KBM-7 (cell line): ENCODE results near the gene PDE5A.
A peak's percentile ranks its signal among the peaks of the same experiment; 100 is the strongest.
"Not testable (repeated sequence)": the region's sequence is repeated elsewhere in the genome, so short reads cannot be mapped to it uniquely, and the experiment has no call there.

Source experiments
- DNase-seq: peaks from one replicate; pipeline ENCODE4 v3.0.0-alpha.2; 2015
- in situ Hi-C: fragments of 300-500 bp; cut with MboI; formaldehyde crosslinking; loops from 2 replicates; pipeline ENCODE4 v1.14.3; 2020; ENCODE audit warnings: low sequenced_read_pairs, low pct_unique_long_range_greater_than_20kb, mixed read lengths

The PDE5A gene

GRCh38 chr4:119648398-119648797 is 19.8 kb upstream of the PDE5A start:
- DNase-seq: no peak
- in situ Hi-C loops: no loop called here

- DNase-seq: no peak
- in situ Hi-C loops: no loop called here
These were observed 19.0 kb upstream of the PDE5A start for GRCh38 chr4:119647558-119647957.

GRCh38 chr4:119646347-119647071 is 17.9 kb upstream of the PDE5A start:
- no peak for DNase-seq
- in situ Hi-C loops: no loop called here

GRCh38 chr4:119643306-119644042 is 14.9 kb upstream of the PDE5A start:
- DNase-seq: no peak
- in situ Hi-C loops: no loop called here

- DNase-seq: no peak
- in situ Hi-C loops: no loop called here
These were observed 13.2 kb upstream of the PDE5A start for GRCh38 chr4:119641765-119642164.

- DNase-seq: no peak
- in situ Hi-C loops: no loop called here
These were observed 9.8 kb upstream of the PDE5A start for GRCh38 chr4:119638359-119638758.

- DNase-seq, in situ Hi-C loops: not testable (repeated sequence)
These were observed 8.2 kb upstream of the PDE5A start for GRCh38 chr4:119636851-119637250.

GRCh38 chr4:119632216-119632615 is 3.6 kb upstream of the PDE5A start:
- in situ Hi-C loops: no loop called here
- DNase-seq: no peak

GRCh38 chr4:119629142-119629471 is 503 bp upstream of the PDE5A start:
- in situ Hi-C loops: no loop called here

GRCh38 chr4:119627267-119628255 is 1.0 kb downstream of the PDE5A start:
- peak; percentile 43 for DNase-seq
- in situ Hi-C loops: no loop called here

More at GRCh38 chr4:119629142-119629471, 503 bp upstream of the PDE5A start:
- no peak for DNase-seq

- in situ Hi-C loops: no loop called here
- DNase-seq: no peak
These were observed 1.7 kb downstream of the PDE5A start for GRCh38 chr4:119626943-119627266.

GRCh38 chr4:119626420-119626819 is 2.2 kb downstream of the PDE5A start:
- no peak for DNase-seq
- in situ Hi-C loops: no loop called here

GRCh38 chr4:119625761-119626160 is 2.8 kb downstream of the PDE5A start:
- no peak for DNase-seq
- in situ Hi-C loops: no loop called here

GRCh38 chr4:119624356-119624755 is 4.2 kb downstream of the PDE5A start:
- in situ Hi-C loops: no loop called here
- no peak for DNase-seq

- in situ Hi-C loops: no loop called here
- DNase-seq: no peak
These were observed 5.6 kb downstream of the PDE5A start for GRCh38 chr4:119623025-119623424.

GRCh38 chr4:119615068-119615719 is 13.4 kb downstream of the PDE5A start:
- in situ Hi-C loops: no loop called here
- peak; percentile 9 for DNase-seq

- DNase-seq: no peak
- in situ Hi-C loops: no loop called here
These were observed 24.3 kb downstream of the PDE5A start for GRCh38 chr4:119604266-119604665.

GRCh38 chr4:119602366-119602765 is 26.2 kb downstream of the PDE5A start:
- in situ Hi-C loops: no loop called here
- no peak for DNase-seq

GRCh38 chr4:119598521-119598920 is 30.1 kb downstream of the PDE5A start:
- in situ Hi-C loops: no loop called here
- DNase-seq: no peak
